ENCODE measurements around the gene ARFGAP2.

ARFGAP2 gene

GRCh38 chr11:47132981-47133380 is 43.7 kb downstream of the ARFGAP2 start:
- TF ChIP-seq CTCF (conservative IDR thresholded peaks at IDR 0.05; ENCODE audit: low read depth) = no peak
- no peak for DNase-seq (ENCODE audit: low spot score)
- POLR2A ChIA-PET (ENCODE audit: low non-redundant PET) = no interaction called here
- no peak overlapping the region for H3K27ac ChIP-seq
- CTCF ChIA-PET = interaction anchor here (1.2 kb wide), 1 partner anchor 28 kb away, joined by 5 read pairs; no protein-coding TSS in a partner anchor

- CTCF ChIA-PET = interaction anchor here (1.2 kb wide), 1 partner anchor 28 kb away, joined by 5 read pairs; no protein-coding TSS in a partner anchor
- no peak for TF ChIP-seq CTCF (conservative IDR thresholded peaks at IDR 0.05; ENCODE audit: low read depth)
These were observed 44.2 kb downstream of the ARFGAP2 start for GRCh38 chr11:47132490-47132889.

GRCh38 chr11:47131136-47131535 is 45.5 kb downstream of the ARFGAP2 start:
- no peak for DNase-seq (ENCODE audit: low spot score)
- H3K27ac ChIP-seq = no peak overlapping the region
- TF ChIP-seq CTCF (conservative IDR thresholded peaks at IDR 0.05; ENCODE audit: low read depth) = no peak
- POLR2A ChIA-PET (ENCODE audit: low non-redundant PET) = no interaction called here
- CTCF ChIA-PET = interaction anchor here (0.6 to 1.2 kb wide), 2 partner anchors 22 to 251 kb away, joined by 3 read pairs; no protein-coding TSS in a partner anchor

More at GRCh38 chr11:47132490-47132889, 44.2 kb downstream of the ARFGAP2 start:
- H3K27ac ChIP-seq = no peak overlapping the region
- no peak for DNase-seq (ENCODE audit: low spot score)
- POLR2A ChIA-PET (ENCODE audit: low non-redundant PET) = interaction anchor here (0.6 kb wide), 1 partner anchor 25 kb away, joined by 3 read pairs; no protein-coding TSS in a partner anchor

GRCh38 chr11:47130543-47130942 is 46.1 kb downstream of the ARFGAP2 start:
- no peak for DNase-seq (ENCODE audit: low spot score)
- ChIA-PET CTCF (interaction anchor here (1.2 kb wide), 1 partner anchor 22 kb away, joined by 3 read pairs; no protein-coding TSS in a partner anchor), POLR2A (ENCODE audit: low non-redundant PET) (no interaction called here)
- no peak overlapping the region for H3K27ac ChIP-seq
- no peak for TF ChIP-seq CTCF (conservative IDR thresholded peaks at IDR 0.05; ENCODE audit: low read depth)

- CTCF ChIA-PET = no interaction called here
- no peak overlapping the region for H3K27ac ChIP-seq
- DNase-seq (ENCODE audit: low spot score) = no peak
- POLR2A ChIA-PET (ENCODE audit: low non-redundant PET) = no interaction called here
- no peak for TF ChIP-seq CTCF (conservative IDR thresholded peaks at IDR 0.05; ENCODE audit: low read depth)
These were observed 49.5 kb downstream of the ARFGAP2 start for GRCh38 chr11:47127213-47127612.

- no peak for DNase-seq (ENCODE audit: low spot score)
- CTCF ChIA-PET = no interaction called here
- no peak for TF ChIP-seq CTCF (conservative IDR thresholded peaks at IDR 0.05; ENCODE audit: low read depth)
- POLR2A ChIA-PET (ENCODE audit: low non-redundant PET) = no interaction called here
- no peak overlapping the region for H3K27ac ChIP-seq
These were observed 51.6 kb downstream of the ARFGAP2 start for GRCh38 chr11:47125083-47125482.
